HEK293 (cell line): Measurements from ENCODE around the gene CCDC9.

Experiments
- ELK4 ChIP-seq: IDR thresholded peaks from 2 replicates; pipeline ENCODE4 v1.6.1; 2011; ENCODE audit warnings: mild to moderate bottlenecking, low read depth, low read length, borderline replicate concordance
- HOXC10 ChIP-seq: sonication (generic); formaldehyde crosslinking; IDR thresholded peaks from 2 replicates; pipeline ENCODE4 v1.8.1; 2023; ENCODE audit warnings: mild to moderate bottlenecking, missing genetic modification reagents
- INSM2 ChIP-seq: fragments of 450-650 bp; formaldehyde crosslinking; IDR thresholded peaks from 2 replicates; pipeline ENCODE4 v1.5.1; 2016; ENCODE audit warnings: missing biosample characterization, missing genetic modification characterization
- KLF10 ChIP-seq: fragments of 450-650 bp; IDR thresholded peaks from 2 replicates; pipeline ENCODE4 v1.5.1; 2018; ENCODE audit warnings: missing biosample characterization, mild to moderate bottlenecking, missing genetic modification characterization
- KLF8 ChIP-seq: fragments of 450-650 bp; formaldehyde crosslinking; IDR thresholded peaks from 2 replicates; pipeline ENCODE4 v1.5.1; 2016; ENCODE audit warnings: missing biosample characterization, missing genetic modification characterization
- PRDM4 ChIP-seq: fragments of 450-650 bp; formaldehyde crosslinking; IDR thresholded peaks from 2 replicates; pipeline ENCODE4 v1.5.1; 2017; ENCODE audit warnings: missing biosample characterization, missing genetic modification characterization
- ZBTB11 ChIP-seq: fragments of 450-650 bp; formaldehyde crosslinking; conservative IDR thresholded peaks from 2 replicates; pipeline ENCODE4 v1.5.1; 2016; ENCODE audit warnings: low read depth, missing biosample characterization, missing genetic modification characterization
- ZBTB17 ChIP-seq: fragments of 450-650 bp; formaldehyde crosslinking; IDR thresholded peaks from 2 replicates; pipeline ENCODE4 v1.5.1; 2016; ENCODE audit warnings: missing biosample characterization, missing genetic modification characterization
- ZBTB26 ChIP-seq: fragments of 450-650 bp; formaldehyde crosslinking; optimal IDR thresholded peaks from 2 replicates; pipeline ENCODE3; 2016; ENCODE audit warnings: missing biosample characterization, mild to moderate bottlenecking, missing genetic modification characterization
- ZEB2 ChIP-seq: fragments of 450-650 bp; formaldehyde crosslinking; IDR thresholded peaks from 2 replicates; pipeline ENCODE4 v1.5.1; 2016; ENCODE audit warnings: missing biosample characterization, missing genetic modification characterization
- ZFP37 ChIP-seq: fragments of 450-650 bp; formaldehyde crosslinking; IDR thresholded peaks from 2 replicates; pipeline ENCODE4 v1.5.1; 2016; ENCODE audit warnings: missing biosample characterization, missing genetic modification characterization
- ZNF140 ChIP-seq: fragments of 450-650 bp; formaldehyde crosslinking; IDR thresholded peaks from 2 replicates; pipeline ENCODE4 v1.5.1; 2016; ENCODE audit warnings: missing biosample characterization, missing genetic modification characterization
- ZNF148 ChIP-seq: fragments of 450-650 bp; formaldehyde crosslinking; IDR thresholded peaks from 2 replicates; pipeline ENCODE4 v1.5.0; 2017; ENCODE audit warnings: missing biosample characterization, missing genetic modification characterization, borderline replicate concordance
- ZNF157 ChIP-seq: fragments of 450-650 bp; formaldehyde crosslinking; IDR thresholded peaks from 2 replicates; pipeline ENCODE4 v1.5.1; 2016; ENCODE audit warnings: missing biosample characterization, missing genetic modification characterization
- ZNF169 ChIP-seq: fragments of 450-650 bp; formaldehyde crosslinking; IDR thresholded peaks from 2 replicates; pipeline ENCODE4 v1.5.1; 2016; ENCODE audit warnings: missing biosample characterization, missing genetic modification characterization
- ZNF335 ChIP-seq: fragments of 450-650 bp; formaldehyde crosslinking; conservative IDR thresholded peaks from 2 replicates; pipeline ENCODE4 v1.5.1; 2016; ENCODE audit warnings: missing biosample characterization, missing genetic modification characterization
- ZNF350 ChIP-seq: fragments of 450-650 bp; formaldehyde crosslinking; IDR thresholded peaks from 2 replicates; pipeline ENCODE4 v1.5.0; 2017; ENCODE audit warnings: missing biosample characterization, mild to moderate bottlenecking, missing genetic modification characterization
- ZNF394 ChIP-seq: fragments of 450-650 bp; formaldehyde crosslinking; IDR thresholded peaks from 2 replicates; pipeline ENCODE4 v1.5.1; 2016; ENCODE audit warnings: missing biosample characterization, missing genetic modification characterization, mild to moderate bottlenecking, moderate library complexity, borderline replicate concordance
- ZNF600 ChIP-seq: fragments of 450-650 bp; formaldehyde crosslinking; IDR thresholded peaks from 2 replicates; pipeline ENCODE4 v1.5.1; 2016; ENCODE audit warnings: missing biosample characterization, missing genetic modification characterization
- ZNF629 ChIP-seq: fragments of 450-650 bp; formaldehyde crosslinking; IDR thresholded peaks from 2 replicates; pipeline ENCODE4 v1.5.1; 2017; ENCODE audit warnings: missing biosample characterization, missing genetic modification characterization
- ZNF664 ChIP-seq: fragments of 450-650 bp; formaldehyde crosslinking; IDR thresholded peaks from 2 replicates; pipeline ENCODE4 v1.5.1; 2016; ENCODE audit warnings: missing biosample characterization, missing genetic modification characterization
- ZNF692 ChIP-seq: fragments of 450-650 bp; formaldehyde crosslinking; IDR thresholded peaks from 2 replicates; pipeline ENCODE4 v1.5.1; 2016; ENCODE audit warnings: missing biosample characterization, missing genetic modification characterization
- ZNF76 ChIP-seq: fragments of 450-650 bp; formaldehyde crosslinking; IDR thresholded peaks from 2 replicates; pipeline ENCODE4; 2016; ENCODE audit warnings: low read depth, missing biosample characterization, missing genetic modification characterization, borderline replicate concordance
- ZXDB ChIP-seq: fragments of 450-650 bp; formaldehyde crosslinking; IDR thresholded peaks from 2 replicates; pipeline ENCODE4 v1.5.1; 2016; ENCODE audit warnings: missing biosample characterization, missing genetic modification characterization

Gene CCDC9

GRCh38 chr19:47255879-47256692, at the start of gene CCDC9 (continued):
- TF ChIP-seq ZNF692 (tag by site-specific recombination) (peak; percentile 100), ZNF350 (tag by site-specific recombination) (no peak), ZNF394 (tag by site-specific recombination) (0 out of 2 replicates have a peak, but pooled peaks have one; percentile 22), ZNF76 (tag by site-specific recombination) (0 out of 2 replicates have a peak, but pooled peaks have one; percentile 51), ZNF148 (tag by site-specific recombination) (no peak), ZNF157 (tag by site-specific recombination) (no peak), INSM2 (no peak), KLF10 (tag by site-specific recombination) (peak; percentile 73; the same call in 1 of the 2 replicates), ZFP37 (tag by site-specific recombination) (0 out of 2 replicates have a peak, but pooled peaks have one; percentile 38), HOXC10 (CRISPR knock-in tag) (peak; percentile 68; the same call in 1 of the 2 replicates), ZNF140 (tag by site-specific recombination) (no peak), ZNF169 (no peak), ZEB2 (tag by site-specific recombination) (peak; percentile 76), ZNF664 (tag by site-specific recombination) (no peak), PRDM4 (tag by site-specific recombination) (peak; percentile 12; the same call in 1 of the 2 replicates), ZNF629 (tag by site-specific recombination) (peak; percentile 85), KLF8 (peak; percentile 13; the same call in 1 of the 2 replicates), ZBTB11 (peak; percentile 95), ELK4 (peak; percentile 72; the same call in 1 of the 2 replicates), ZBTB17 (tag by site-specific recombination) (peak; percentile 84), ZNF600 (no peak), ZXDB (tag by site-specific recombination) (peak; percentile 99), ZNF335 (peak; percentile 90), ZBTB26 (tag by site-specific recombination) (peak; percentile 82)
